GM21447 (cell line): ENCODE data around the gene TRIM36.
A peak's percentile ranks its signal among the peaks of the same experiment; 100 is the strongest.

Experiments
- ATAC-seq: cut with Tn5 transposase; IDR thresholded peaks from one replicate; pipeline ENCODE4 v1.9.1; 2021; ENCODE audit not compliant: unreplicated experiment

The TRIM36 gene

GRCh38 chr5:115166744-115167393 is 2.8 kb downstream of the TRIM36 start:
- no peak for ATAC-seq

- ATAC-seq: no peak
Observed at GRCh38 chr5:115165790-115166189, 3.9 kb downstream of the TRIM36 start.

GRCh38 chr5:115160975-115161475 is 8.7 kb downstream of the TRIM36 start:
- ATAC-seq: no peak

- ATAC-seq: no peak
Observed at GRCh38 chr5:115151208-115151805, 18.4 kb downstream of the TRIM36 start.

GRCh38 chr5:115150512-115150911 is 19.2 kb downstream of the TRIM36 start:
- no peak for ATAC-seq

GRCh38 chr5:115147052-115147451 is 22.7 kb downstream of the TRIM36 start:
- no peak for ATAC-seq

GRCh38 chr5:115136294-115136693 is 33.4 kb downstream of the TRIM36 start:
- no peak for ATAC-seq

- ATAC-seq: peak; percentile 74
Observed at GRCh38 chr5:115132465-115132864, 37.2 kb downstream of the TRIM36 start.

GRCh38 chr5:115126303-115126702 is 43.4 kb downstream of the TRIM36 start:
- no peak for ATAC-seq

GRCh38 chr5:115124741-115125140 is 45.0 kb downstream of the TRIM36 start:
- ATAC-seq: no peak

GRCh38 chr5:115116001-115116400 is 53.7 kb downstream of the TRIM36 start:
- no peak for ATAC-seq

GRCh38 chr5:115109840-115110239 is 59.9 kb downstream of the TRIM36 start:
- no peak for ATAC-seq

- ATAC-seq: no peak
Observed at GRCh38 chr5:115109356-115109755, 60.4 kb downstream of the TRIM36 start.

- ATAC-seq: no peak
Observed at GRCh38 chr5:115100319-115100955, 69.3 kb downstream of the TRIM36 start.

- peak; percentile 89 for ATAC-seq
Observed at GRCh38 chr5:115098041-115098702, 71.5 kb downstream of the TRIM36 start.

GRCh38 chr5:115097236-115097635 is 72.5 kb downstream of the TRIM36 start:
- no peak for ATAC-seq

GRCh38 chr5:115096034-115096769 is 73.5 kb downstream of the TRIM36 start:
- ATAC-seq: no peak

- no peak for ATAC-seq
Observed at GRCh38 chr5:115087951-115088350, 81.8 kb downstream of the TRIM36 start.

GRCh38 chr5:115086473-115086872 is 83.2 kb downstream of the TRIM36 start:
- ATAC-seq: no peak

- no peak for ATAC-seq
Observed at GRCh38 chr5:115084246-115084793, 85.4 kb downstream of the TRIM36 start.
